Measurements from ENCODE around the gene ATRNL1. TPM values are rescaled to one million over a fixed set of nuclear protein-coding genes. Genes with fewer than 3 reads are reported as not detected.

The ATRNL1 gene
- total RNA-seq, 1 experiment from 2014 or later: 1.3 TPM

GRCh38 chr10:115989621-115990020 is 896.5 kb downstream of the ATRNL1 start:
- no peaks in the 10 kb centered on the region for H3K79me2 ChIP-seq (ENCODE audit: insufficient read depth, low read length)
- H3K36me3 ChIP-seq (ENCODE audit: control insufficient read depth in 1 of 2, insufficient read depth in 2 of 2, low read length in 2 of 2): no peaks in the 10 kb centered on the region
- ChIA-PET POLR2A (no interaction called here), RAD21 (ENCODE audit: low non-redundant PET in 1 of 2, low total read pairs in 2 of 2, uncharacterized antibody in 2 of 2, unreplicated experiment in 2 of 2) (no interaction called here), CTCF (no interaction called here)
- no peaks in the 10 kb centered on the region for H3K9me3 ChIP-seq (ENCODE audit: control insufficient read depth in 1 of 2, insufficient read depth in 1 of 2, low read depth in 1 of 2, low read length in 2 of 2)
- no peaks in the 10 kb centered on the region for H3K9me2 ChIP-seq (ENCODE audit: insufficient read depth)
- H3K4me2 ChIP-seq (ENCODE audit: low read length): no peak overlapping the region
- no peaks in the 10 kb centered on the region; the same call in 1 of the 2 replicates for H4K20me1 ChIP-seq (ENCODE audit: insufficient read depth)
- no peak overlapping the region for H3K27ac ChIP-seq (ENCODE audit: low read depth, low read length)
- ATAC-seq: no peak
- no peak overlapping the region for H3K9ac ChIP-seq (ENCODE audit: low read length)
- peaks cover 7% of the 10 kb centered on the region for H3K27me3 ChIP-seq (ENCODE audit: insufficient read depth, low read length)
- H3K4me3 ChIP-seq (replicated peaks in 1 of 2; ENCODE audit: low read depth in 1 of 2, low read length in 2 of 2): no peak overlapping the region
- no peak for TF ChIP-seq JUND (IDR thresholded peaks at IDR 0.05)
- TF ChIP-seq ATF3 (IDR thresholded peaks at IDR 0.05): no peak
- TF ChIP-seq SRF (IDR thresholded peaks at IDR 0.05; ENCODE audit: low read depth): no peak
- TF ChIP-seq REST (IDR thresholded peaks at IDR 0.05; ENCODE audit: low read depth): no peak
- TF ChIP-seq RAD21 (IDR thresholded peaks at IDR 0.05; ENCODE audit: low read depth): no peak
- TF ChIP-seq EGR1 (IDR thresholded peaks at IDR 0.05; ENCODE audit: low read depth): no peak
- TF ChIP-seq EZH2 (IDR thresholded peaks at IDR 0.05): no peak
- TF ChIP-seq ELF1 (IDR thresholded peaks at IDR 0.05; ENCODE audit: borderline replicate concordance, low read depth): no peak
- TF ChIP-seq SIN3A (IDR thresholded peaks at IDR 0.05; ENCODE audit: low read depth): no peak
- TF ChIP-seq CBX3 (IDR thresholded peaks at IDR 0.05; ENCODE audit: low read depth): no peak
- H3K4me1 ChIP-seq (ENCODE audit: control insufficient read depth in 1 of 2, insufficient read depth in 2 of 2, low read length in 2 of 2): no peaks in the 10 kb centered on the region
- intact Hi-C loops (cut with micrococcal nuclease): no loop called here
- BruUV-seq (replicated peaks): no TSS peak
- H2AFZ ChIP-seq (ENCODE audit: low read depth, low read length, poor library complexity, severe bottlenecking): no peak overlapping the region
- DNase-seq (ENCODE audit: low read depth, low spot score): no peak
